UCSD-AML1 (cell line): ENCODE data around the gene NBDY.
"Not testable (repeated sequence)": the region's sequence is repeated elsewhere in the genome, so short reads cannot be mapped to it uniquely, and the experiment has no call there.

Source experiments
- DNase-seq: peaks from one replicate; lab custom pipeline; 2025; ENCODE audit not compliant: unreplicated experiment; lab: John Stamatoyannopoulos, UW

NBDY gene

GRCh38 chrX:56764153-56764974 is 35.3 kb downstream of the NBDY start:
- no peak for DNase-seq

- no peak for DNase-seq
Measured at GRCh38 chrX:56764975-56765791, 36.1 kb downstream of the NBDY start.

- no peak for DNase-seq
Measured at GRCh38 chrX:56765811-56766553, 36.9 kb downstream of the NBDY start.

- DNase-seq: no peak
Measured at GRCh38 chrX:56766554-56767347, 37.7 kb downstream of the NBDY start.

- DNase-seq: not testable (repeated sequence)
Measured at GRCh38 chrX:56767348-56768119, 38.5 kb downstream of the NBDY start.

GRCh38 chrX:56768120-56768660 is 39.1 kb downstream of the NBDY start:
- DNase-seq: not testable (repeated sequence)

GRCh38 chrX:56772675-56773521 is 43.9 kb downstream of the NBDY start:
- not testable (repeated sequence) for DNase-seq

- DNase-seq: not testable (repeated sequence)
Measured at GRCh38 chrX:56773522-56774060, 44.5 kb downstream of the NBDY start.

GRCh38 chrX:56778099-56778923 is 49.3 kb downstream of the NBDY start:
- DNase-seq: not testable (repeated sequence)

GRCh38 chrX:56778924-56779468 is 50.0 kb downstream of the NBDY start:
- DNase-seq: not testable (repeated sequence)

- not testable (repeated sequence) for DNase-seq
Measured at GRCh38 chrX:56780681-56781649, 51.9 kb downstream of the NBDY start.

GRCh38 chrX:56782352-56782751 is 53.3 kb downstream of the NBDY start:
- no peak for DNase-seq

- DNase-seq: no peak
Measured at GRCh38 chrX:56782791-56783449, 53.9 kb downstream of the NBDY start.

GRCh38 chrX:56783450-56783831 is 54.4 kb downstream of the NBDY start:
- DNase-seq: no peak

GRCh38 chrX:56783996-56784620 is 55.1 kb downstream of the NBDY start:
- no peak for DNase-seq
